Sigmoid colon (tissue), 3 donors: ENCODE data around the gene RS1.

Experiments used
- POLR2A ChIP-seq, 2 donors: fragments of 450-650 bp; IDR thresholded peaks; one replicate each; pipeline ENCODE4 v1.6.1; 2016; ENCODE audit warnings: antibody characterized with exemption in 2 of 2, mild to moderate bottlenecking in 2 of 2, moderate library complexity in 2 of 2
- TF ChIP-seq, protein P1 (sequence below), 4 experiments: fragments of 450-650 bp in 3 of 4; fragments of 200-600 bp in 1 of 4; IDR thresholded peaks; one replicate each; pipeline ENCODE4 v1.5.1; 2016 to 2019; ENCODE audit warnings: antibody characterized with exemption in 4 of 4, mild to moderate bottlenecking in 3 of 4, moderate library complexity in 2 of 4

GRCh38 chrX:18594079-18594478 lies 77.8 kb downstream of the RS1 start:
- TF ChIP-seq POLR2A (IDR thresholded peaks at IDR 0.05), result no peak
- TF ChIP-seq, protein P1, sequence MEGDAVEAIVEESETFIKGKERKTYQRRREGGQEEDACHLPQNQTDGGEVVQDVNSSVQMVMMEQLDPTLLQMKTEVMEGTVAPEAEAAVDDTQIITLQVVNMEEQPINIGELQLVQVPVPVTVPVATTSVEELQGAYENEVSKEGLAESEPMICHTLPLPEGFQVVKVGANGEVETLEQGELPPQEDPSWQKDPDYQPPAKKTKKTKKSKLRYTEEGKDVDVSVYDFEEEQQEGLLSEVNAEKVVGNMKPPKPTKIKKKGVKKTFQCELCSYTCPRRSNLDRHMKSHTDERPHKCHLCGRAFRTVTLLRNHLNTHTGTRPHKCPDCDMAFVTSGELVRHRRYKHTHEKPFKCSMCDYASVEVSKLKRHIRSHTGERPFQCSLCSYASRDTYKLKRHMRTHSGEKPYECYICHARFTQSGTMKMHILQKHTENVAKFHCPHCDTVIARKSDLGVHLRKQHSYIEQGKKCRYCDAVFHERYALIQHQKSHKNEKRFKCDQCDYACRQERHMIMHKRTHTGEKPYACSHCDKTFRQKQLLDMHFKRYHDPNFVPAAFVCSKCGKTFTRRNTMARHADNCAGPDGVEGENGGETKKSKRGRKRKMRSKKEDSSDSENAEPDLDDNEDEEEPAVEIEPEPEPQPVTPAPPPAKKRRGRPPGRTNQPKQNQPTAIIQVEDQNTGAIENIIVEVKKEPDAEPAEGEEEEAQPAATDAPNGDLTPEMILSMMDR (IDR thresholded peaks at IDR 0.05), result no peak
